GM12873 (cell line): ENCODE results near the gene STPG2.

Experiments used
- CTCF ChIP-seq: IDR thresholded peaks from 2 replicates; pipeline ENCODE4 v1.5.1; 2012; ENCODE audit warnings: low read depth, mild to moderate bottlenecking, moderate library complexity, low read length, control low read depth; ENCODE audit not compliant: insufficient read depth; ENCODE audit errors: missing control alignments

STPG2 gene

DNA sequence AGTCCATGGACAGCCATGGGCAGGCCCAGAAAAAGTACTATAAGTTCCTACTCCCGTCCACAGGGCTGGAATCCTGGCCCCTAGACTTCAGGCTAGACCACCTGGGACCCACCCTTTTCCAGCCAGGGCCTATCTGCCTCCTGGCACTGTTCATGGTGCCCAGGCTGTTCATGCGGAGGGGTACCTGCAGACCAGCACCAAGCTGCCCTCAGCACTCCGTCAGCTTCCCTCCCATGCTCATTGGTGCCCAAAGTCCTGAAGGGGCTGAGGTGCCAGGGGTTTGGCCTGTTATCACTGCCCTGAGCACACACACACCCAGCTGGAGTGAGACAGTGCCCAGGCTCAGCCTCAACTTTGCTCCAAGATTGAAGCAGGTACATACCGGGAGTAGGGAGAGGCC is 477.7 kb downstream of the STPG2 start:
- TF ChIP-seq CTCF, result no peak

DNA sequence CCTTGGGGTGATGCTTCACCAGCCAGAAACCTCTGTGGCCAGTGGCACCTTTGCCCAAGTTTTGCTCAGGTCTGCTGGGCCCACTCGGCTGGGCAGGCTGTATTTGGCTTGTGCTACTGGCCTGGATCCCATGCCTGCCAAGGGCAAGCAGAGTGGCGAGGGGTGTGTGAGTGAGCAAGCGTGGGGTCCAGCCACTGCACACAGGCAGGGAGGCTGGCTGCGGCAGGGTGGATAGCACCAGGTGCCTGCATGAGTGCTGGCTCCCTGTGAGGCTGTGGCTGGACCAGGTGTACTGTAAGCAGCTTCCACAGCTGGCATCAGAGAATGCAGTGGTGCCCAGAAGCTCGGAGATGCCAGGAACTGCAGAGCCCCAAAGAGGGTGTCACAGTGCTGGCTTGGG is 478.5 kb downstream of the STPG2 start:
- no peak for TF ChIP-seq CTCF

DNA sequence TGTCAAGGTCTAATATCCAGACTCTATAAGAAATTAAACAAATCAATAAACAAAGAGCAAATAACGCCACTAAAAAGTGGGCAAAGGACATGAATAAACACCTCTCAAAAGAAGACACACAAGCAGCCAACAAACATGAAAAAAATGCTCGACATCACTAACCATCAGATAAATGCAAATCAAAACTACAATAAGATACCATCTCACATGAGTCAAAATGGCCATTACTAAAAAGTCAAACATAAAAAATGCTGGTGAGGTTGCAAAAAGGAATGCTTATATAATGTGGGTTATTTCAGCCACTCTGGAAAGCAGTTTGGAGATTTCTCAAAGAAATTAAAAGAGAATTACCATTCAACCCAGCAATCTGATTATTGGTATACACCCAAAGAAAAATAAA is 481.1 kb downstream of the STPG2 start:
- TF ChIP-seq CTCF, result no peak

DNA sequence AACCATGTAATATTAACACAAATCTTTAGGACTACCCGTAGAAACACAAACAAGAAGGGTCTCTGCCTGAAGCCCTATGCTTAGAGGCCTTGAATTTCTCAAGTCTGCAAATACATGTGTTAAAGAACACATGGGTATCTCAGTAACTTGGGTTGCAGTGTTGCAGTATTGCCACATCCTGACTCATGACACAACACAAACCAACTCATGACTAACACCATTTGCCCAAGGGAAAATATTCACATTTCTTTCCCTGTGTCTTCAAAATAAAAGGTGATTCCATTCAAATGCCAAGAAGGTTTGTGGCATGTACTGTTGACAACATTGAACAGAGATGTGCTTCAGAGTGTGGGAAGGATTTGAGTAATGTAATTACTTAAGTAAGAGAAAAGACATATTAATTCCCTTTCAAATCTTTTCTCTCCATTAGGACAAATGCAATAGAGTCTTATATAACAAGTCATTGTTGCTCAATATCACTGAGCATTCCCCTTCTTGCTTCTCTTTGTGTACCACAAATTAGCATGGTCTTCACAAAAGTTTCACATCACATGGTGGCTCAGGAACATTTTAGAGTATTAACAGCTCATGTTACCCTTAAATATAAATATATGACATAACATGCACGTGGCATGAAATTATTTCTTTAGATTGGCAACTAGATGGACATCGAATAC is 487.1 kb downstream of the STPG2 start:
- TF ChIP-seq CTCF, result no peak

GRCh38 chr4:97653701-97654100 is 489.6 kb downstream of the STPG2 start:
- no peak for TF ChIP-seq CTCF

DNA sequence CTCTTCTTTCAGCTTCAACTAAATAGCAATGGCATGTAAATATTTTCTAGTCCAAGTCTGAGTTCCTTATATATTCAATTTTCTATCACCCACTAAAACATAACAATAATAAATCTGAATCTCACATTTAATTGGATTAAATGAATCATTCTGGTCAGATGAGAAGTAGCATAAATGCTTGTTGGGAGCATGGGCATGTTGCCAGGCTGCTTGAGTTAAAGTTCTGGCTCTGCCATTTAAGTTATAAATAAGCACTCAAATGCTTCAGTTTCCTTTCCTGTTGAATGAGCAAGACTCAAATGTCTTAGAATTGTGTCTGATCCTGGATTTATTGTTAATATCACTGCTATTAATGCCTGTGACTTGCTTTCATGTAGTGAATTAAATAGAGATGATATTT is 496.3 kb downstream of the STPG2 start:
- no peak for TF ChIP-seq CTCF

DNA sequence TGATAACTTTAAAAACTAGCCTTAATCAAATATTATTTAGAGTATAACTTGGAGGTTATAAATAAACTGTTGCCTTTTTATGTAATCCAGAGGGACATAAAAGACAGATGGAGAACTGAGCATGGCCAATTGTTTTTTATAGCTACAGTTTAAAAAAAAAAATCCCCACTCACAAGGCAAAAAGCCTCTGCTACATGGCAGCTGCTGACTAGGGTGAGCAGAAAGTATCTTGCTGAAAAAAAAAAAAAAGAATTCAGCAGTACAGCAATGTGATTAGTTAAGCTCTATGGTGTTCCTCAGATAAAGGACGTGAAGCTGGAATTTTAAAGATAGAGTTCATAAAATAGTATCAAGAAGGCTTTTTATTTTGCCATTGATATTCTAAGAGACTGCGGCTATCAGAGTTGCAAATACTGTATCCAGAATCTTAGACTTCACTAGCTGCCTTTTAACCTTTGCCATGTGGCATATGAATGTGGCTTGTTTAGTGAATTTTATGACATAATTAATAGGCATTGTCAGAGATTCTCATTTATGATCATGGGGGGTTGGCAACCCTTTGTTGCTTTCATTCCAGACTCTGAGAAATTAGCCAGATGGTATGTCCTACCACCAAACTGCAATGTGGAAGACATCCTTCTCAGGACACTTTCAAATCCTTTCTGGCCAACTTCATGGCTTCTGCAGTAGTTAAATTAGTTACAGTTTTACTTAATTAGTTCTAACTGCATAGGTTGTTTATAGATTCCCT is 498.0 kb downstream of the STPG2 start:
- no peak for TF ChIP-seq CTCF
